GM18517 (cell line): Measurements from ENCODE around the gene ABHD12B.
"Not testable (repeated sequence)": the region's sequence is repeated elsewhere in the genome, so short reads cannot be mapped to it uniquely, and the experiment has no call there.

Experiments
- ATAC-seq: cut with Tn5 transposase; IDR thresholded peaks from one replicate; pipeline ENCODE4 v1.9.1; 2021; ENCODE audit warnings: mild to moderate bottlenecking, moderate library complexity; ENCODE audit not compliant: unreplicated experiment

The ABHD12B gene

DNA sequence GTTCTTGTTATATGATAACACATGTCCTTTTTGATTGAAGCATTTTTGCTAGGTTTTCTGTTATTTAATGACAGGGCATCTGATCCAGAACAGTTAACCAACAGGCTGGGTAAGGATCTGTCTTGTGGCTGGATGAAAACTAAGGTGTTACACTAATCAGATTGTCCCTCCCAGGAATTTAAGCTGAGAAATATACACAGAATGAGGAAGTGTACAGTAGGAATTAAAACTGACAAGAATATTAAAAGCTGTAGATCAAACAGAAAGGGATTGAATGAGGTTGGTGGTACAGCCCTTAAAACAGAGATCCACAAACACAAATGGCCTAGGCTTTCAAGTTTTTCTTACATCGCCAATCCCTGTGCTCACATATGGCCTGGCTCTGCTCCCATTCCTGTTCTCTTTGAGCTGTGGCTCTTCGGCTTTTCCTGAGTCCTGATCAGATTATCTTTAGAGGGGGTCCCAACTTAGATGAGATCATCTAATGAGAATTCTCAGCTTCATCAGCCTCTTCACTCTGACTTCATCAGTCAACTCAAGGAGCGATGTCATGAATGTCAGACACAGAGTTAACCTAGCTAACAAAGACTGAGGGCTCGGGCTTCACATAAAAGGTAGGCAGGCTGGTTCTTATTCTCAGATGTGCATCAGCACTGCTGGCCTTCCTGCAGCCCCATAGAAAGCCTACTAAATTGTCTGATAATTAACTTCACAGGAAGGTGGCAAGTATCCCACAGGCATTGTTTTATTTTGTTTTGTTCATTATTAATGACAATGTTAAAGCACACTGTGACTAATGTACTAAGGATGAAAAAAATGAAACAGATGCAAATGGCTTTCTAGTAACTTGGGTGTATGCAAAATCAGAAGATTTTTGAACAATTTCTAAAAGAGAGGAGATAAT lies 61.0 kb downstream of the ABHD12B start:
- no peak for ATAC-seq

DNA sequence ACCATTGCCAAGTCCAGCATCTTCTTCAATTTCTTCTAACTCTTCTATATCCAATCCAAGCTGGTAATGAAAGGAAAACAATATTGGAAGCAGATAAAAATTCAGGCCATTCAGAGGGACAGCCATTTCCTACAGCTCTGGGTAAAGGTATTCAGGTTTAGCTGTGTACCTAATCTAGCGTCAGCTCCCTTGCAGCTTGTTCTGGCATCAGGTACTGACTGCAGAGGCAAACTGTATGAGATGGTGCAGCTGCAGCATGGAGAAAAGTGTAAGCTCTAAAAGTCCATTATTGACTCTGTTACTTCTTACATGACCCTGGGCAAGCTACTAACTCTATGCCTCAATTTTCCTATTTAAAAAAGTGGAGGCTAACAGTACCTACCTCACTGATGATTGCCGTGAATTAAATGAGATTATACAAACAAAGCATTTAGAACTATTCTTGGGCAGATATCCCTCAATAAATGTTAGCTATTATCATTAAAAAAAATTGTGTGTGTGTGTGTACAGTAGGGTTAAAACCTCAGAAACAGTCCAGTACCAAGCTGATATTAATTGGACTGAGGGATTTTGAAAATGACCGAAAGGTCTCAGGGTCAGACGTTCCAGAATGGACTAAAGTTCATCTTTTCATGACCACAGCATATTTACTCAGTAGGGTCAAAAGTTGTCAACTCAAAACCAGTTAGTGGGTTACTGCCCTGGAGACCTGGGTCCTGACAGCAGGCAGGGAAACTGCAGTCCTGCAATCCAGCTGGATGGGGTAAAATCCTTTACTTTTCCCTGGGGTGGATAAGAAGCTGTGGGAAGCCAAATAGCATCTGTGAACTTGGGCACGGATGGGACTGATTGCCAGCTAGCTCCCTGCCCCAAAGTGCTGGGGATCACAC lies 63.5 kb downstream of the ABHD12B start:
- ATAC-seq = no peak

DNA sequence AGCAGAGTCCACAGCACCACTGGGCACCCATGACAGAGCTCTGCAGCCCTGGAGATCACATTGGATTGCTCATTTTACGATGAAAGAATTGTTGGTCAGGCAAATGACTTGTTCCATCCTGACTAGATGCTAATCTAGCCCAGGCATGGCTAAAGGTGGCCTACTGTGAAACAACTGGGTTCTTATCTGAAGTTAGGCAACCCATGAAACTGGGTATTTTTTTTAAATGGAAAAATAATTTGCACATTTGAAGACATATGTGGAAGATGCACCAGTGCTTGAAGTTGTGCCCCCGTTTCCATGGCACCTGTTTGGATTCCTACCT lies 64.1 kb downstream of the ABHD12B start:
- no peak for ATAC-seq

DNA sequence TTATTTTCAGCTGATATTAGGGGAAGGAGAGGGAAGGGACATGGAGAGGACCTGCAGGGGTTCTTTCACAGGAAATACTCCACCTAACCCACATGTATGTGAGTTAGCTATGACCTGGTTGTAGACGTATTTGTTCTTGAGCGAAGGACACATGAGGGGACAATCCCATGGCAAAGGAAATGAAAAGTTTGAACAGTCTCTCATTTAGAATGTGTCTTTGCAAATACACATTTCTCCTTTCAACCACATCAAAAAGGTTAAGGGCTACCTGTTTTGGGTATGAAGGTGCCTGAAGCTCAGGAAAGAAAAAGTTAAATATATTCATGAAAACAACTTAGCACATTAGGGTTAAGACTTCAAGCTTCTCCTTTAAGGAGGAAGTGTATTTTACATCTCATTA lies 65.0 kb downstream of the ABHD12B start:
- ATAC-seq = no peak

DNA sequence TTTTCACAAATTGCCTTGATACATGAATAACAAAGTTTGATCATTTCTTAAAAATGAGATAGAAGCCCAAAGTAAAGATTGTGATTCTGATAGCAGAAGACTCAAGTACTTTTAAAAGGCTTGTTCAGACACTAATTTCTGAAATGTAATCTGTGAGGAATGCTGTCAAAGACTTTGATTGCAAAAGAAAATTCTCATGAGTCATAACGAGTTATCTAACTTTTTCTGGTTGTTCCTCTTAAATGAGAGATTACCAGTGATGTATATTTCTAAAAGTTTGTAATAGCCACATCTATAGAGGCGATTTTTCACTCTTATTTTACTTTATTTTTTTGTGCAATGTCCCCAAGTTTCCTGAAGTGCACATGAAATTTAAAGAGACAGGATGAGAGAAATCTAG lies 65.5 kb downstream of the ABHD12B start:
- no peak for ATAC-seq

DNA sequence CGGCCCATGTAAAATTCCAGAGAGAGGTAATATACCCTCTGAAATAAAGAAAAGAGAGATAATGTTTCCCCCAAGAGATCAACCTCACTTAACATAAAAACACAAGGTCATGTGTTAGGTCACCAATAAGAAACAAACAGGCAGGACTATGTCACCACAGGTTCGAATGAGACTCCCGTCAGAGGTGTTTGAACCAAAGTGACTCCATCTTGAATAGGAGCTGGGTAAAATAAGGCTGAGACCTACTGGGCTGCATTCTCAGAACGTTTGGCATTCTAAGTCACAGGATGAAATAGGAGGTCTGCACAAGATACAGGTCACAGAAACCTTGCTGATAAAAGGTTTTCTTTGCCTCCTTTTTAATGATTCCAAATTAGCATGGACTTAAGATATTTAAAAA lies 65.9 kb downstream of the ABHD12B start:
- ATAC-seq = no peak

DNA sequence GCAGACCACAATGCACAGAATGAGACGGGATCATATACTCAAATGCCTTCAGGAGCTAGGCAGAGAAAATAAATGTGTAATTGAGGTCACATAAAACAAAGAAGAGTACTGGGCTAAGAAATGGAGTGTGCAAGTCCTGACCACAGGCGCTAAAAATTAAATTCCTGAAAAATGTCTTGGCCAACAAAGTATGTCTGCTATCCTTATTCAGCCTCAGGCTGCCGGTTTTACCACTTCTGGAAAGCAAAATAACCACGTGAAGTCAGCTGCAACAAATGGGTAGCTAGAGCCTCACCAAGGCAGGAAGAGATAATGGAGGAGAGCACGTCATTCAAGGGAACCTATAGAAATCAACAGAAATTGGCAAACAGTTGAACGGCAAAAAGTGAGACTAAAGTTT lies 69.3 kb downstream of the ABHD12B start:
- no peak for ATAC-seq

DNA sequence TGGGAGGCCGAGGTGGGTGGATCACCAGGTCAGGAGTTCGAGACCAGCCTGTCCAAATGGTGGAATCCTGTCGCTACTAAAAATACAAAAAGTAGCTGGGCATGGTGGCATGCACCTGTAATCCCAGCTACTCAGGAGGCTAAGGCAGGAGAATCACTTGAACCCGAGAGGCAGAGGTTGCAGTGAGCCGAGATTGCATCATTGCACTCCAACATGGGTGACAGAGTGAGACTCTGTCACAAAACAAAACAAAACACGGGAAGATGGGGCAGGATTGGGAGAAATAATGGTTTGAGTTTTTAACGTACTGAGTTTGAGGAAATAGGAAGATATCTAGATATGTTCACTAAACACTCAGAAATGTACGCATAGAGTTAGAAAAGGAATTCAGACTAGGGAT lies 69.8 kb downstream of the ABHD12B start:
- not testable (repeated sequence) for ATAC-seq

DNA sequence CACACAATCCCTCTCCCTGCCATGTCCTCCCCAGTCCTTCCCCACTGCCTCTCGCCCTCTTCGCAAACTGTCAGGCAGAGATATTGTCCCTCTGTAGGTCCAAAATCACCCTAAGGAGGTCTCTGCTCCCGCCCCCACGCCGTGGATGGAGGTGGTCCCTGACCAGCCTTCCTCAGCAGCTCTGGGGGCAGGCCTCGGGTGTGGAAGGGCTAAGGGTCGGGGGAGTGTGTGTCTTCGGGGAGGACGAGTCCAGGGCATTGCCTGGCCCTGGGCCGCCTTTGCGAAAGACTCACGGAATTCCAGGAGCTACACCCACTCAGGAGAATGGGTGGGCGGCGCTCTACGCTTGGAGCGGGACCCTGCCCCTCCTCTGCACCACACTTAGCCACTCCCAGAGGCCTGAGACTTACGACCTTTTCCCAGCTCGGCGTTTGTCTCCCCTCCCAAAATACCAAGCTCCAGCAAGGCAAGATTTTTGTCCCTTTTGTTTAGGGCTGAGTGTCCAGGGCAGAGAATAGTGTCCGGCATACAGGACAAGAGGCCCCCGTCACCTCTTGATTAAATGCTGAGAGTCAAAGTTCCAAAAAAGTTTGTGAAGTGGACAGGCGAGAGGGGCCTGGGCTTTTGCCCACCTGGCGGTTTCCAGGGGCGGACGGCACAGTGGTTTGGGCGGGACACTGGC lies 71.5 kb downstream of the ABHD12B start:
- ATAC-seq = no peak

DNA sequence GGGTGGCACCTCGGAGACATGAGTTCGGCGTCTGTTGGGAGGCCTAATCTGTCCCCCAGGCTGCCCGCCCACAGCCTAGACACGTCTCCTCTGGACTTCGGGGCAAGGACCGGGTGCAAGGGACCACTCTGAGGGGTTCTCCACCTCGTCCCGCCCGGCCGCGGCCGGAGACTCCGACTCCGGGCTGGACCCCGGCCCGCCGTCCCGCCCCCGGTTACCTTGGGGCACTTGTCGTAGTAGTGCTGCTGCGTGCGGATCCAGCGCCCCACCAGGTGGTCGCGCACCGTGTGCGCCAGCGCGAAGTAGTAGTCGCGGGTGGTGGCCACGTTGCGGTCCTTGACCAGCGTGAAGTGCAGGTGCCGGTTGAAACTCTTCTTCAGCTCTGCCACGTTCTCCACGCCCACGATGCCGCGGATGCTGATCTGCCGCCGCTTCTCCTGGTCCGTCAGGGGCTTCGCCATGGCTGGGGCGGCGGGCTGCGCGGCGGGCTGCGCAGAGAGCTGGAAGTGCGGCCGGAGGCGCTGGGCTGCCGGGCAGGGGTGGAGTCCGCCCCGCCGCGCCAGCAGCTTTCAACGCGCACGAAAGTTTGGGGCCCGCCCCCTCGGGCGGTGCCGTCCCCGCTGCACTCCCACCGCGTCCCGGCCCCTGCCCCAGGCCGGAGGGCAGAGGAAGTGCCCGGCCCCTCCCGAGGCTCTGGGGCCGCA lies 72.2 kb downstream of the ABHD12B start, which contains the start of gene PYGL:
TSS of gene PYGL (minus strand) at position 541 of the 704 bp plus-strand sequence. CDS start at position 461, 80 bp downstream.
- ATAC-seq = no peak

DNA sequence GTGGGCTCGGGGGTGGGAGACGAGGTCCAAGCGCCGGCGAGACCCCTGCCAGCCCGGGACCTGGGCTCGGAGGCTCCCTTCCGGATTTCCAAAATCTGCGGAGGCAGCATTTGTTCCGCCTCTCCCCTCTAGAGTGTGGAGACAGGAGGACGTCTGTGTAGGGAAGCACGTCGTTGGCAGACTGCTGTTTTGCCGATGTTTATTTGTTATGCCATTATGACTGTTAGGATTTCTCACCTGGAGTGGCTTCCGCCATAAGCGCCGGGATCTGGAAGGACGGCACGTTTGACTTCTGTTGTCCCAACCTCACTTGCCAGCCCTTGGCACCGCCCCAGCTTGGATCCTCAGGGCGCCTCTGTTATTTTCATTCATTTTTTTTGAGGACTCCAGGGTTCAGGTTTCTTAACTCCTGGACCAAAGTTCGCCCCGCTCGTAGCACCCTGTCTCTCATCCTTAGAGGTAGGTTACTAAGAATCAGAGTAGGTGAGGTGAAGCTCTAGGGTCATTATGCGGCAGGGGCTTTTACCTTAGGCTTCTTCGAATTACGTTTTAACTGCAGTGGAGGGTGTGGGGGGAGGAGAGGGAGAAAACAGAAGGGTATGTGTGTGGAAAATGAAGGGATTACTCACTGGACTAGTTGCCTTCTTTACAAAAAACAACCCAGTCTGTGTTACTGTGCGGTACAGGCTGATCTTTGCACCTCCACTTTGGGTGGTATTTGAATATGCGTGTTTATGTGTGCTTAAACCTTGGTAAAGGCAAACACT lies 73.0 kb downstream of the ABHD12B start:
- ATAC-seq = no peak

DNA sequence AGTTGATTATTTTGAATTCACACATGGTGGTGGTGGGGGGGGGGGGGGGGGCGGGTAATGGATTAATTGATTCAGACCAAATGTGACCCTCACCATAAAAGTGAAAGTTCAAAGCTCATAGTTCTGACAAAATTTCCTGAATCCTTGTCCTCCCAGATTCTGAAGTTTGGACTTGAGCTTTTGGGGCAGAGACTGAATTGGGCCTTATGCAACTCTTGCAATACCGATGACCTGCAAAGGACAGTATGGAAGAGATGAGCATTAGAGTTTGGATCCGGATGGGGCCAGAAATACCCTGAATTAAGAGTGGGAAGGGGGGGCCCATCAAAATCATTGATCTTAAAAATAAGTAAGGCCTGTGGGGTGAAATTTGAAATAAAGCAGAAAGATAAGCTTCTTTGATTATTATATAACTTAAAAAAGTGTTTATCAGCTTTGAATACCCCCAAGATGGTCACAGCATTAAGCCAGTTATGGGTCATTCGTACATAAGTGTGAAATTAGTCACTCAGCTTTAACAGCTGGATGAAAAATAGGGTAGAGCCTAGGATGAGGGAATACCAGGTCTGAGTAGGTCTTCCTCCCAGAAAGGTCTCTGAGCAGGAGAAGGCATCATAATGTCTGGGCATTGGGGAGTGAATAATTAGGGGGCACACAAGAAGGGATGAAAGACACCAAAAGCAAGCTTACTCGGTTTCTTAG lies 74.5 kb downstream of the ABHD12B start:
- ATAC-seq = no peak

DNA sequence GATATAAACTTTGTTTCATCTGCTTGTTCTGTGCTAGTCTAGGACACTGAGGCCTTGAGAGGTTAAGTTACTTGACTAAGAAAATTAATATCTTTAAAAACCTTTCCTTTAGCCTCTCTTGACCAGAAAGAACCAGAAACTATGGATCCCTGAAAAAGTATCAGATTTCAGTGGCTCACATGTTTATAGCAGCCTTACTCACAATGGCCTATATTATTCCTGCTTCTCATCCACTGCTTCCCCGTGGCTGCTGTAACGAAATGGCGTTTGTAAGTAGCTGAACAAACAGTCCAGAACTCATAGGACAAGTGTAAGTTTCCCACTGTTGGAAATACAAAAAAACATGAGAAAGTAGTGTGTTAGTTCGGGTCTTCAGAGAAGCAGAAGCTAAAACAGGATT lies 75.6 kb downstream of the ABHD12B start:
- no peak for ATAC-seq

DNA sequence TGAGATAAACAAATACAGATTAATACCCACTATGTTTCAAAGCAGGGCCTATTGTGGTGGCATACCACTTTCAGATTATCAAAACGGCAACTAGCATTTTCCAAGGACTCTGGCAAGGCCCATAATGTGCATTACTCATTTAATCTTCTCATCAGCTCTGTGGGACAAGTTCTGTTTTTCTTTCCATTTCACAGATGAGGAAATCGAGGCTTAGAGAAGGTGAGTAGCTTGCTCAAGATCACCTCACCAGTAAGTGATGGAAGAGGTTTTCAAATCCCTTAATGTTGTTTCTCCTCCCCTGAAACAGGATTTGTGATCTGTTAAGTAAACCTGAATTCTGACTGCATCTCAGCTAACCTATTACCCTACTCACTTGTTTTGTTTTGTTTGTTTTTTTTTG lies 76.4 kb downstream of the ABHD12B start:
- no peak for ATAC-seq

DNA sequence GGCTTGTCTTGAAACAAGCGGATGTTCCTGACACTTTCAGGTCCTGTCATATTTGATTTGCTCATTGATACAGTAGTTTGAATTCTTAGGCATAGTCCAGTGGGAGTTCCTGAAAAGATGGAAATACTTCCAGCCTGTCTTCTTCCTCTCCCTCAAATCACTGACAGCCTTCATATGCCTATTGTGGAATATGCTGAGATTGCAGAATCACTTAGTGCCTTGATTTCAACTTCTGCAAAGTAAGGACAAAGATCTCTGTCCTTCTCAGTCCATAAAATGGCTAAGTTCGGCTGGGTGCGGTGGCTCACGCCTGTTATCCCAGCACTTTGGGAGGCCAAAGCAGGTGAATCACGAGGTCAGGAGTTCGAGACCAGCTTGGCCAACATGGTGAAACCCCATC lies 79.2 kb downstream of the ABHD12B start:
- ATAC-seq = no peak

DNA sequence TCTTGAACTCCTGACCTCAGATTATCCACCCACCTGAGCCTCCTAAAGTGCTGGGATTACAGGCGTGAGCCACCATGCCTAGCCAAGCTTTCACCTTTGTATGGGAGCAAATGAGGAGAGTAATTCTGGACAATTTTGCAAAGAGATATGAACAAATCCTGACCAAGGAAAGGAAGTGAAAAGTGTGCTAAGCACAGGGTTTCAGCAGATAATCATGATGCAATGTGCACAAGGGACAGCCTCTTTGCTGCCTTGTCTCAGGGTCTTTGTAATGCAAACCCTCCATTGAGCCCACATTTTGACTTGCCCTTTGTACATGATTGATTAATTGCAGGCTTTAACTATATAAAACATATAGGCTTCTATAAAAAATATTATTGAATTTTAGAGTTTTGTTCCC lies 81.6 kb downstream of the ABHD12B start:
- ATAC-seq = no peak
